HL-60/S4 treated with retinoic acid at 250 ng/mL for 4 days and 3 days (cell line): ENCODE results near the gene TNIP1.

Source experiments
- in situ Hi-C: fragments of 300-500 bp; cut with MboI; formaldehyde crosslinking; loops from 2 replicates; pipeline ENCODE4 v1.7.0; 2022; ENCODE audit warnings: low sequenced_read_pairs

Gene TNIP1

GRCh38 chr5:151026088-151026487 lies 54.7 kb downstream of the TNIP1 start:
- in situ Hi-C loops: loop anchor here (25.0 kb wide), 1 partner anchor 464 kb away; no protein-coding TSS in a partner anchor

GRCh38 chr5:151025250-151025606 lies 55.6 kb downstream of the TNIP1 start:
- in situ Hi-C loops: loop anchor here (25.0 kb wide), 1 partner anchor 463 kb away; no protein-coding TSS in a partner anchor

GRCh38 chr5:151024440-151025249 lies 56.2 kb downstream of the TNIP1 start:
- in situ Hi-C loops: loop anchor here (25.0 kb wide), 1 partner anchor 462 kb away; no protein-coding TSS in a partner anchor

GRCh38 chr5:151023651-151024050 lies 57.2 kb downstream of the TNIP1 start:
- in situ Hi-C loops: no loop called here

GRCh38 chr5:151023047-151023615 lies 57.7 kb downstream of the TNIP1 start:
- in situ Hi-C loops: no loop called here

GRCh38 chr5:151022511-151023018 lies 58.3 kb downstream of the TNIP1 start:
- in situ Hi-C loops: no loop called here

GRCh38 chr5:151021746-151022145 lies 59.1 kb downstream of the TNIP1 start:
- in situ Hi-C loops: no loop called here

GRCh38 chr5:151020304-151021110 lies 60.3 kb downstream of the TNIP1 start, which contains the start of gene GPX3:
Gene GPX3, plus strand, starts transcription at chr5:151020591. Its CDS starts 64 bp downstream, at chr5:151020655.
- in situ Hi-C loops: no loop called here

- in situ Hi-C loops: no loop called here
Measured at GRCh38 chr5:151019331-151019730, 61.5 kb downstream of the TNIP1 start.

GRCh38 chr5:151018846-151019245 lies 62.0 kb downstream of the TNIP1 start:
- in situ Hi-C loops: no loop called here

GRCh38 chr5:151017897-151018296 lies 62.9 kb downstream of the TNIP1 start:
- in situ Hi-C loops: no loop called here

- in situ Hi-C loops: no loop called here
Measured at GRCh38 chr5:151016700-151017099, 64.1 kb downstream of the TNIP1 start.

GRCh38 chr5:151015974-151016587 lies 64.8 kb downstream of the TNIP1 start:
- in situ Hi-C loops: no loop called here

GRCh38 chr5:151014680-151015343 lies 66.0 kb downstream of the TNIP1 start:
- in situ Hi-C loops: no loop called here

GRCh38 chr5:151012862-151013261 lies 68.0 kb downstream of the TNIP1 start:
- in situ Hi-C loops: no loop called here

- in situ Hi-C loops: no loop called here
Measured at GRCh38 chr5:151008906-151009305, 71.9 kb downstream of the TNIP1 start.

GRCh38 chr5:151008210-151008491 lies 72.7 kb downstream of the TNIP1 start:
- in situ Hi-C loops: no loop called here

- in situ Hi-C loops: no loop called here
Measured at GRCh38 chr5:151007430-151008209, 73.2 kb downstream of the TNIP1 start.

- in situ Hi-C loops: no loop called here
Measured at GRCh38 chr5:151006704-151007334, 74.0 kb downstream of the TNIP1 start.
